ENCODE results near the gene TAAR9.
"Not testable (repeated sequence)": the region's sequence is repeated elsewhere in the genome, so short reads cannot be mapped to it uniquely, and the experiment has no call there.

Gene TAAR9

GRCh38 chr6:132512638-132513632 is 25.1 kb upstream of the TAAR9 start, which contains the start of gene STX7:
STX7 (minus strand) TSS chr6:132513116; CDS start chr6:132503530, 9,586 bp downstream.
- Histone ChIP-seq H3K27ac (peak within 1 kb of the TSS; percentile 51 to 95 (median 89)), H3K4me3 (peak within 1 kb of the TSS; percentile 71 to 99 (median 87))

DNA sequence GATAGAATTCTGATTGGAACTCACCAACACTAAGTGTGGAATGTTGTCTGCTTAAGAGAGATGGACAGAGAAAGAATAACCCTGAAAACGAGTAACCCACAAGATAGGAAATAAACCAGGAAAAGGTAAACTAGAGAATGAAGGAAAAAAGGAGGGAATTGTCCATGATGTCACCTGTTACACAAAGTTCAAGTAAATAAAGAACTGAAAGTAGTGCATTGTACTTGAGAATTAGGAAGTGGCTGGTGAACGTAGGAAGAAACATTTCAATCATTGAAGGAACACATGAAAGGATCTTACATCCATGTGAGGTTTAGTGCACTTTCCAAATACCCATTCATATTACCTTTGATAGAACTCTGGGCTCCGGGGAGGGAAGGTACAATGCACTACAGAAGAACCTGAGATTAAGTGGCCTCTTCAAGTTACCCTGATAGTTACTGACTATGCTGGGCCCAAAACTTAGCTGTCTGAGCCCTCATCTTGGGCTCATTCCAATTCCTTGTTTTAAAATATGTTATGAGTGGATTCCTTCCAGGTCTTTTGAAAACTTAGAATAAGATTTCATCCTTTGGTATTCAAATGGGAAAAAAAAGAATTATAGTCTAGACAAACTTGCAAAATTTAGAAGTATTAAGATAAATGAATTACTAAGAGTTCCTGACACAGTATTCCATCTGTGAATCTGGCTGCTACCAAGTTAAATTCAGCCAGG is 24.1 kb upstream of the TAAR9 start:
- Histone ChIP-seq H3K27ac (peak overlapping the region in 4 of 21 experiments; percentile 92 to 95 (median 92)), H3K4me3 (peak overlapping the region in 1 of 7 experiments; percentile 81)

DNA sequence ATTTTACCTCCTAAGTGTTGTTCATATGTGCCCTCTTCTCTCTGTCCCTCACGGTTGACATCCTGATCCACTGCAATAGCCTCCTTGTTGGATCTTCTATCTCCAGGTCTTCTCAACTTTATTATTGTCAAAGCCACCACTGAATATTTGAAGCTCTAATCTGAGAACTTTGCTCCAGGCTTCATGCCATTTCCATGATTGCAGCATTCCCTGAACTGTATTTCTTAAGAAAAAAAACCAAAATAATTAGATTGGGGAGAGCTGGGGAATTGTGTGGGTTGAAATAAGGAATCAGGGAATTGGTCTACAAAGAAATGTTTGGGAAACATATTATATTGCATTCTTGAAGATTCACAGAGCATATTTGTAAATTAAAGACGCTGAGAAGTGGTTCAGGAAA is 22.7 kb upstream of the TAAR9 start:
- no peak overlapping the region for H3K27ac ChIP-seq
- H3K4me3 ChIP-seq: no peak overlapping the region

DNA sequence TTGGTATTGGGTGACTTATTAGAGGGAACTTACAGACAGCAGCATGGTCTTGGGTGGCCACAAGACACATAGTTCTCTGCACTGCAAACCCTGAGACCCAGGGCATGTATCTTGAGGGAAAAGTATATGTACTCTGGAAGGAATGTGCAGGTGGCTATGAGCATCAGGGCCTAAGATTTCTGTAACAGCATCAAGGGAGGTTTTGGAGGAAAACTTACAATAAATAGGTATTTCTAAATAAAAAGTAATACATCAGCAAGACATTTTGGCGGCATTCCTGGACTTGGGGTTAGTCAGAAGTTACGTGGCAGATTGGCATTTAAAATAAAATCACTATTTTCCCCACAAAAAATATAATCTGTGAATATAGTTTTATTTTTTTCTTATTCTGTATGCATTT is 17.1 kb upstream of the TAAR9 start:
- Histone ChIP-seq H3K27ac (no peak overlapping the region), H3K4me3 (no peak overlapping the region)

GRCh38 chr6:132524646-132525045 is 13.4 kb upstream of the TAAR9 start:
- H3K4me3 ChIP-seq: no peak overlapping the region

DNA sequence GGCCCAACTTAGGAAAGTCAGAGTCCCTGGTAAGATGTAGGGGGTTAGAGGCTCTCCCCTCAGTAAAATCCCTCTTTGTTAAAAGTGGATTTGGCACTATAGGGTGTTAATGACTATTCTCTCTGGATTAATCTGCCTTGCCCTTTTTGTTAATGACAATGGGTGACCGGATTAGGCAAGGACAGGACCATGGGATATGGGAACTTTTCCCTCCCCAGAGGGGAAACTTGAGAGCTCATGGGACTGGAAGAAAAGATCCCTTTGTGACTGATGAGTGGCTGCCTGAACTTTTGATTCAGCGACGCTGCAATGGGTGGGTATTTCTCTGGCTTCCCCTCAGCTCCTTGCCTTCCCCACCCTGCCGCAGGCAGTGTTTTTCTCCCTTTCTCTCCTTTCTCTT is 12.2 kb upstream of the TAAR9 start:
- no peak overlapping the region for H3K27ac ChIP-seq
- no peak overlapping the region for H3K4me3 ChIP-seq

More at GRCh38 chr6:132524646-132525045, 13.4 kb upstream of the TAAR9 start:
- H3K27ac ChIP-seq: no peak overlapping the region

GRCh38 chr6:132526461-132526860 is 11.6 kb upstream of the TAAR9 start:
- Histone ChIP-seq H3K4me3 (no peak overlapping the region), H3K27ac (no peak overlapping the region)

DNA sequence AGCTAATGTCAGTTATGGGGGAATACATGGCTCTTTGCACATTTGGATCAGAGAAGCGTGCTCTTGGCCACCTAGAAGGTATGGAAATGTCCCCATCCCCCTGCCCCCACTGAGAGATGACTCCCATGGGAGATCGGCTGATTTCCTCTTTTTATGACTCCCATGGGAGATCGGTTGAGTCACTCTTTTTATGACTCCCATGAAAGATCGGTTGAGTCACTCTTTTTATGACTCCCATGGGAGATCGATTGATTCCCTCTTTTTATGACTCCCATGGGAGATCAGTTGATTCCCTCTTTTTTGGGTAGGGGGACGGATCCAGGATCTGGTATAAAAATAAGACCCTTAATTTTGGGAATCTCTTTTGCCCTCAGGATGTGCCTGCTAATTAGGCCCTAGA is 10.3 kb upstream of the TAAR9 start:
- H3K4me3 ChIP-seq: no peak overlapping the region

GRCh38 chr6:132530293-132530974 is 7.6 kb upstream of the TAAR9 start:
- H3K27ac ChIP-seq: no peak overlapping the region
- H3K4me3 ChIP-seq: no peak overlapping the region

More for the DNA sequence above, 10.3 kb upstream of the TAAR9 start:
- no peak overlapping the region for H3K27ac ChIP-seq

- H3K4me3 ChIP-seq, H3K27ac ChIP-seq: not testable (repeated sequence)
Measured at GRCh38 chr6:132534546-132534945, 3.5 kb upstream of the TAAR9 start.

DNA sequence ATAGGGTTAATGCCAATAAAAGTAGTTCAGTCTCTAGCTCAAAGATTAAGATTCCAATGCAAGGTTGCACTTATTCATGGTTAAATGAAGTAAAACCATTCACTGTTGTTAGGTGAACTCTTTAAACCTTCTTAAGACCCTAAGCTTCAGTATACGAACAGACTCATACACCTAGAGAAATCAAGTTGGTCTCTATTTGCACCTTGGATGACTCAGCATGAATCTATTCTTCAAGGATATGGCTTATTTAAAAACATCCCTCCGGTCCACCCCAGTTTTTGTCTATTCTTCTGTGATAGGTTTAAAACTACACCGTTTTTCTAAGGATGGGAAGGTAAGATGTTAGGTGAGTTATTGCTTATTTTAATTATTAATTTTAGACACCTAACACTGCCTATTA is 932 bp upstream of the TAAR9 start:
- Histone ChIP-seq H3K27ac (no peak overlapping the region), H3K4me3 (no peak overlapping the region)

DNA sequence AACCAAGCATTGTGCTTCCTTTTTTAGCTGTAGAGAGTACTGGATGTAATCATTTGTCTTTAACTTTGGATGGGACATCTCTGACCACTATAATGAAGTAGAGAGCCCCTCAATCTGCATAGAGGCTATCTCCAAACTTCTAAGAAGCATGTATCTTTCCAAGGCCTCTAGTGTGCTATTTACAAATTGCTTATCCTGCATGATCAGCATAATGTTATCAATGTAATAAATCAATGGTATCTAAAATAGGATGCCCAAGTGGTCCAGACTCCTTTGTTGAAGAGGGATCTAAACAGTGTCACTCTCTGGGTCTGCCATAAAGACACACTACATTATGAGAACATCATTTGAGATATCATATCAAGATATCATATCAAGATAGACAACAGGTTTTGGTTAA is 6.7 kb downstream of the TAAR9 start:
- no peak overlapping the region for H3K4me3 ChIP-seq
- H3K27ac ChIP-seq: no peak overlapping the region

- H3K27ac ChIP-seq: no peak overlapping the region
Measured at GRCh38 chr6:132548746-132549463, 10.8 kb downstream of the TAAR9 start.

GRCh38 chr6:132551214-132551613 is 13.1 kb downstream of the TAAR9 start:
- no peak overlapping the region for H3K4me3 ChIP-seq
- no peak overlapping the region for H3K27ac ChIP-seq

More at GRCh38 chr6:132548746-132549463, 10.8 kb downstream of the TAAR9 start:
- H3K4me3 ChIP-seq: no peak overlapping the region

DNA sequence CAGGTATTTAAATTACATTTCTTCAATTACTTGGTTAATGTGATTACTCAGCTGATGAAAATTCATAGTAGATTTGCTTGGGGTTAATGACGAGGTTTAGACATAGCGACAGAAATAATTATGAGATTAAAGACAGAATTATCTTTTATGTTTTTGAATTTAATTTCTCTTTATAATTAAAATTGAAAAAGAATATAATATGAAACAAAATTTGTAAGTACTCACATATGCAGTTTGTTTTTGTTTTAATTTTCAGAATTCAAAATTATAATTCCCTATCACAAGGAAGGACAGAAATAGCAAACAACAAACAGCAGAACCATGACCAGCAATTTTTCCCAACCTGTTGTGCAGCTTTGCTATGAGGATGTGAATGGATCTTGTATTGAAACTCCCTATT is 14.3 kb downstream of the TAAR9 start, which contains the start of gene TAAR8:
TAAR8 (plus strand) TSS at position 301 of the 400 bp plus-strand sequence; CDS start at position 322, 21 bp downstream.
- H3K27ac ChIP-seq: no peak within 1 kb of the TSS
- H3K4me3 ChIP-seq: no peak within 1 kb of the TSS

DNA sequence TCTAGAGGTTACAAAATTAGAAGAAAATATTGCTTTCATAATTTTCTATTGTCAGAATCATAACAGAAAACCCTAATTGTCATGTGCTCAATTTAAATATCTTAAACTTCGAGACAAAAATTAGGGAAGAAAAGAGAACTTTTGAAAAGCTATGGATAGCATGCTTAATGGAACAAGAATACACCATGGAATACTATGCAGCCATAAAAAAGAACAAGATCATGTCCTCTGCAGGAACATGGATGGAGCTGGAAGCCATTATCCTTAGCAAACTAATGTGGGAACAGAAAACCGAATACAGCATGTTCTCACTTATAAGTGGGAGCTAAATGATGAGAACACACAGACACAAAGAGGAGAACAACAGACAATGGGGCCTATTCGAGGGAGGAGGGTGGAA is 22.0 kb downstream of the TAAR9 start:
- not testable (repeated sequence) for H3K4me3 ChIP-seq, H3K27ac ChIP-seq

- H3K27ac ChIP-seq: no peak overlapping the region
Measured at GRCh38 chr6:132566404-132566803, 28.3 kb downstream of the TAAR9 start.

GRCh38 chr6:132567566-132567965 is 29.5 kb downstream of the TAAR9 start:
- Histone ChIP-seq H3K4me3 (no peak overlapping the region), H3K27ac (no peak overlapping the region)

More at GRCh38 chr6:132566404-132566803, 28.3 kb downstream of the TAAR9 start:
- H3K4me3 ChIP-seq: no peak overlapping the region

DNA sequence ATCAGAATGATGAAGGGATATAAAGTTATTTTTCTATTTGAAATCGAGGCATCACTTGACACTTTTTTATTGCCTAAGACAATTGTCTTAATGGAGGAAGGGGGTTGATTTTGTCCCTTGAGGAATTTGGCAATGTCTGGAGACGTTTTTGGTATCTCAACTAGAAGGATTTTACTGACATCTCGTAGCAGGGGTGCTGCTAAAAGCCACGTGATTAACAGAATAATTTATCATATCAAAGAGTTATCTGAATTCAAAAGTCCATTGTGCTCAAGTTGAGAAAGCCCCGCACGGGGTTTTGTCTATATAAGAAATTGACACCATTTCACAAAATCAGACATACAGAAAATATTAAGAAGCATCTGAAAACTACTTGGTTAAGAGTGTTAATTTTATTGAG is 30.5 kb downstream of the TAAR9 start:
- no peak overlapping the region for H3K4me3 ChIP-seq
- H3K27ac ChIP-seq: no peak overlapping the region
